ENCODE results near the gene NCK2.

NCK2 gene

GRCh38 chr2:105936954-105937353 lies 192.2 kb downstream of the NCK2 start:
- no peak overlapping the region for H3K4me3 ChIP-seq (ENCODE audit: low read depth, low read length)
- DNase-seq (ENCODE audit: low read depth, low spot score) = no peak
- ChIA-PET POLR2A (no interaction called here), CTCF (no interaction called here)
- TF ChIP-seq CTCF (IDR thresholded peaks at IDR 0.05; ENCODE audit: insufficient read depth, low read length, missing control alignments) = no peak

GRCh38 chr2:105937498-105938097 lies 192.9 kb downstream of the NCK2 start:
- no peak overlapping the region for H3K4me3 ChIP-seq (ENCODE audit: low read depth, low read length)
- no peak for DNase-seq (ENCODE audit: low read depth, low spot score)
- TF ChIP-seq CTCF (IDR thresholded peaks at IDR 0.05; ENCODE audit: insufficient read depth, low read length, missing control alignments) = no peak
- ChIA-PET CTCF (no interaction called here), POLR2A (no interaction called here)

Measured in AG04449 (cell line).